Germinal center (tissue), 1 donor: ENCODE results near the gene TIMM8A.
"Not testable (repeated sequence)": the region's sequence is repeated elsewhere in the genome, so short reads cannot be mapped to it uniquely, and the experiment has no call there.

ENCODE experiments used
- DNase-seq: peaks from one replicate; pipeline ENCODE4 v3.0.0; 2012; ENCODE audit warnings: mixed read lengths, low spot score

Gene TIMM8A

GRCh38 chrX:101359966-101360365 is 11.4 kb upstream of the TIMM8A start:
- DNase-seq = no peak

GRCh38 chrX:101357166-101357795 is 8.7 kb upstream of the TIMM8A start:
- DNase-seq = no peak

DNA sequence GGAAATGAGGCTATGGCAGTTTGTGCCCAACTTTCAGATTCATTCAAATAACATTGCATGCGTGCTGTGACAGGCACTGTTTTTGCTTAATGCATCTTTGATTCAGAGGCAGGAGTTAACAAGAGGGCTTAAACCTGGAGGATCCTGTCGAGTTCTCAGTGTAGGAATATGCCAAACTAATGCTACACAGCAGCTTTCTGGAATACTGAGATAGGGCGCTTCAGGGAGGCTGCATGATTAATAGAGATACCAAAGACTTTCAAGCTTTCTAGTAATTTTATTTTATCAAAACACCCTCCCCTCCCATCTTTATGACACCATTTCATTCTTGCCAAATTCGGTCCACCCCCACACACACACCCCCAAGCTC is 636 bp upstream of the TIMM8A start:
- no peak for DNase-seq

DNA sequence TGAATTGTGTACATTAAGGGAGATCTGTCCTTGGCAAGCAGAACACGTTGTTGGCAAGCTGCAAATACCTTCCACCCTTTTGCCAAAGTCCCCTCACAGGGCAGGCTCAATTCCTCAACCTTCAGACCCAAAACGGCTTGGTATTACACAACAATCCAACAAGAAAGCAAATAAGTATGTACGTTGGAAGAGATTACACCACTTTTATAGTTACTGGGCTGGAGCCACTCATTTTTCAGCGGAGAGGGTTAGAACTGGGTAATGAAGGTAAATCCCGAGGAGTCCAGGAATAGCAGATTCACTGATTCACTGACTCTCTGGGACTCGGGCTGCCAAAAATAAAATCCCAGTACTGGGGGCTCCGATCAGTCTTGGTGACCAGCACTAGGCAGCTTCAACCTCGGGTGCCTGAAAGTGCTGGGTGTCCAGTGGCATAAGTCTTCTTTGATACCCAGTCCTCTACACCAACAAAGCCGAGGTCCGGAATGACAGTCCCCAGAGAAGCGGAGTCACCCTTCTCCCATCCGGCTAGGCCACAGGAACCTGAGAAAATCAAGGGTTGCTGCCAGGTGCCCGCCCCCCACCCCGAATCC is 587 bp downstream of the TIMM8A start:
- no peak for DNase-seq

DNA sequence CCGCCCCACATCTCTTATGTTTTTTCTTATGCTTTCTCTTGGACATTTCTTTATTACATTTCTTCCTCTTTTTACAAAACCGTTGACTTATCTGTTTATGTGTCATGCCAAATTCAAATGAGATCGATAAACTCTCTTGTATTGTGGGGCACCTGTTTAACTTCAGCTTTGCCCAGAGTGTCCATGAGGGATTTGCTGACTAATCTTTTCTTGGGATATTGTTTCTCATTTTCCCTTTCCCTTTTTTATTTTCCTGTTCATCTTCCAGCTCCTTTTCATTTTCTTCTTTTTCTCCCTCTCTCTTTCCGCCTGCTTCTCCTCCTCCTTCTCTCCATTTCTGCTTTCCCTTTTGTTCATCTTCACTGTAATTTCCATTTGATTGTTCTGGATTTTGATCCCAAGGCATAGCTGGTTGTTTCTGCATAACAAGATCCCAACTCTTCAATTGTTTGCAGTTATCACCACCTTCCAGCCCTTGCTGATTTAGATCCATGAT is 10.7 kb downstream of the TIMM8A start:
- no peak for DNase-seq

- DNase-seq = not testable (repeated sequence)
These were observed 14.2 kb downstream of the TIMM8A start for GRCh38 chrX:101334310-101334709.

- not testable (repeated sequence) for DNase-seq
These were observed 21.9 kb downstream of the TIMM8A start for GRCh38 chrX:101326600-101326999.

DNA sequence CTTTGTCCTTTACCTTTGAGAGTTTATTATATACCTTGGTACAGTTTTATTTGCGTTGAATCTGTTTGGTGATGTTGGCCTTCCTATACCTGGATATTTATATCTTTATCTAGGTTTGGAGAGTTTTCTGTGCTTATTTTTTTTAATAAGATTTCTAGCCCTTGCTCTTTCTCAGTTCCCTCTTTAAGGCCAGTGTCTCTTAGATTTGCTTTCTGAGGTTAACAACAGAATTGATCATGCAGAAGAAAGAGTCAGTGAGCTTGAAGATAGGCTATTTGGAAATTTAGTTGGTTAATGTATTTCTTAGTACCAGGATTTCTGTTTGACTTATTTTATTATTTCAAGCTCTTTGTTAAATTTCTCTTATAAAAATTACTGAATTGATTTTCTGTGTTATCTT is 44.8 kb downstream of the TIMM8A start:
- no peak for DNase-seq
